ENCODE measurements around the gene APEX2.

Gene APEX2

GRCh38 chrX:54995621-54996020 lies 4.5 kb upstream of the APEX2 start:
- peaks cover 5% of the 10 kb centered on the region for H3K36me3 Mint-ChIP-seq (ENCODE audit: low read depth)
- H3K9me3 Mint-ChIP-seq, result no peaks in the 10 kb centered on the region
- peaks cover 21% of the 10 kb centered on the region for H3K27me3 Mint-ChIP-seq
- H3K4me3 Mint-ChIP-seq, result no peak overlapping the region
- H3K4me1 Mint-ChIP-seq (ENCODE audit: low read depth), result peaks cover 2% of the 10 kb centered on the region
- no peak for DNase-seq
- H3K27ac Mint-ChIP-seq, result no peak overlapping the region

GRCh38 chrX:55004231-55004630 lies 4.1 kb downstream of the APEX2 start:
- no peak for DNase-seq
- Mint-ChIP-seq H3K4me3 (no peak overlapping the region), H3K27ac (no peak overlapping the region), H3K36me3 (ENCODE audit: low read depth) (peaks cover 68% of the 10 kb centered on the region), H3K27me3 (peaks cover 18% of the 10 kb centered on the region), H3K4me1 (ENCODE audit: low read depth) (peaks cover 29% of the 10 kb centered on the region), H3K9me3 (no peaks in the 10 kb centered on the region)

DNA sequence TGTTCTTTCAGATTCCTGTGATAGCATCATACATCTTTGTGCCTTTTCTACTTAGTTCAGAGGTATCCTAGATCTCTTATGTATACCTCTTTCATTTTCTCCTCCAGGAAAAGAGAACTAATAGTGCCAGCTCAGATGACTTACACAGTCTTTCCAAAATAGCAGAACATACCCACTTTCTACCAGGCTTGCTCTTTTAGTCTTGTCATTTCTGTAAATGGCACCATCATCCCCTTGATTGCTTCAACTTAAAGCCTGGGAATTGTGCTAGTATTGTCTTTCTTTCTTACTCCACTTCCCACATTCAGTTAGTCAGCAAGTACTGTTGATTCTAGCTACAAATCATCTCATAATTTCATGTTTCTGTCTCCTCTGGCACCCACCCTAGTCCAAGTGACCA lies 5.1 kb downstream of the APEX2 start:
- H3K4me1 Mint-ChIP-seq (ENCODE audit: low read depth), result peaks cover 27% of the 10 kb centered on the region
- H3K27ac Mint-ChIP-seq, result no peak overlapping the region

GRCh38 chrX:55006827-55007621 lies 6.9 kb downstream of the APEX2 start:
- Mint-ChIP-seq H3K4me3 (no peak overlapping the region), H3K36me3 (ENCODE audit: low read depth) (peaks cover 52% of the 10 kb centered on the region), H3K4me1 (ENCODE audit: low read depth) (peaks cover 23% of the 10 kb centered on the region), H3K9me3 (no peaks in the 10 kb centered on the region), H3K27ac (no peak overlapping the region), H3K27me3 (peaks cover 18% of the 10 kb centered on the region)
- no peak for DNase-seq

More for the DNA sequence above, 5.1 kb downstream of the APEX2 start:
- H3K4me3 Mint-ChIP-seq, result no peak overlapping the region
- H3K36me3 Mint-ChIP-seq (ENCODE audit: low read depth), result peaks cover 66% of the 10 kb centered on the region
- peaks cover 18% of the 10 kb centered on the region for H3K27me3 Mint-ChIP-seq
- DNase-seq, result no peak
- no peaks in the 10 kb centered on the region for H3K9me3 Mint-ChIP-seq

- no peak overlapping the region for H3K27ac Mint-ChIP-seq
- peaks cover 46% of the 10 kb centered on the region for H3K36me3 Mint-ChIP-seq (ENCODE audit: low read depth)
- H3K9me3 Mint-ChIP-seq, result no peaks in the 10 kb centered on the region
- H3K27me3 Mint-ChIP-seq, result peaks cover 18% of the 10 kb centered on the region
- no peak for DNase-seq
- no peak overlapping the region for H3K4me3 Mint-ChIP-seq
- peaks cover 18% of the 10 kb centered on the region for H3K4me1 Mint-ChIP-seq (ENCODE audit: low read depth)
Observed at GRCh38 chrX:55007656-55008055, 7.5 kb downstream of the APEX2 start.

DNA sequence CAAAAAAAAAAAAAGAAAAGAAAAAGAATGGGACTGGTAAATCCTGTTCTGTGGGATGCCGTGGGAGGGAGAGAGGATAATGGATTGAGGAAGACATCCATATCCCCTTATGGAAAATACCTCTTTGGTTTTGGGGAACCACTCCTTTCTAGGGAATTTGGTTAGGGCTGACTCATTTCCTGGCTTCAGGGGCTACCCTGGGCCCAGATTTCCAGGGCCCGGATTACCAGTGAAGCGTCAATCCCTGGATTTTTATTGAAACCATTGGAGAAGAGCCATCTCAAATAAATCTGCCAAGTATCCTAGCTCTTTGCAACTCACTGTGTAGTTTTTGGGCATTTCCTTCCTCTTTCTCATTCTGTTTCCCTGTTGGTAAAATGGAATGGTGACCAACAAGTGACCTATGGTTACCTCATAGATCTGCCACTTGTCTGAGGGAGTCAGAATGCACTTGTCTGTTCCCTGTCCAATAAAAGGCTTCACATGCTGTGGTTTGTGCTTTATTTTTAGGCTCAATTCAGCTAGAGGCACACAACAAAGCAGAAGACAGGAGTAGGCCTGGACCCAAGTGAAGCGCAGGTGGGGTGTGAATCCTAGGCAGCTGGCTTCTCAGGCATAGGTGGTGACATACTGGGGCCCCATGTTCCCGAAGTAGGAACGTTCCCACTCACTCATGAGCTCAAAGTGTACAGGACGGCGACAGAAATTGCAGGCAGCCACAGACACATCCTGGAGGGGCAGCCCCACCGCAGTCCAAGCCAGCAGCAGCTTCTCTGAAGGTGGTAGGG lies 8.6 kb downstream of the APEX2 start:
- H3K4me1 Mint-ChIP-seq (ENCODE audit: low read depth), result peaks cover 16% of the 10 kb centered on the region
- H3K36me3 Mint-ChIP-seq (ENCODE audit: low read depth), result peaks cover 36% of the 10 kb centered on the region

DNA sequence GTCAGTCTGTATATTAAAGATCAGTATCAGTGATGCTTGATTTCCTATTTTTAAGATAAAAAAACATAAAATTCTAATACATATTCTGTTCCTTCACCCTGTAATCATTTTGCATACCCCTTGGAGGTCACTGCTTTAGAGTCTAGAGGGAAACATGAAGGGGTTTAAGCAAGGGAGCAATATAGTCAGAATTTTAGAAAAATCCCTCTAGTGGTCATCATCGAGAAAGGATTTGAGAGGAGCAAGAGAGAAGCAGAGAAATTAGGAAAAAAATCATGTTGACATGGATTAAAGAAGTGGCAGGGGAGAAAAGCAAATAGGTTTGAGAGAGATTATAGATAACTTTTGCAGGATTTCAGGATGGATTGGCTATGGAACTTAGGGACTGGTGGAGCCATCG lies 11.1 kb downstream of the APEX2 start:
- H3K27me3 Mint-ChIP-seq, result peaks cover 22% of the 10 kb centered on the region
- peaks cover 13% of the 10 kb centered on the region for H3K4me1 Mint-ChIP-seq (ENCODE audit: low read depth)
- H3K4me3 Mint-ChIP-seq, result no peak overlapping the region
- no peak for DNase-seq
- no peaks in the 10 kb centered on the region for H3K9me3 Mint-ChIP-seq
- peaks cover 11% of the 10 kb centered on the region for H3K36me3 Mint-ChIP-seq (ENCODE audit: low read depth)
- no peak overlapping the region for H3K27ac Mint-ChIP-seq

More for the DNA sequence above, 8.6 kb downstream of the APEX2 start:
- Mint-ChIP-seq H3K9me3 (no peaks in the 10 kb centered on the region), H3K27ac (no peak overlapping the region), H3K27me3 (peaks cover 18% of the 10 kb centered on the region), H3K4me3 (no peak overlapping the region)
- no peak for DNase-seq

DNA sequence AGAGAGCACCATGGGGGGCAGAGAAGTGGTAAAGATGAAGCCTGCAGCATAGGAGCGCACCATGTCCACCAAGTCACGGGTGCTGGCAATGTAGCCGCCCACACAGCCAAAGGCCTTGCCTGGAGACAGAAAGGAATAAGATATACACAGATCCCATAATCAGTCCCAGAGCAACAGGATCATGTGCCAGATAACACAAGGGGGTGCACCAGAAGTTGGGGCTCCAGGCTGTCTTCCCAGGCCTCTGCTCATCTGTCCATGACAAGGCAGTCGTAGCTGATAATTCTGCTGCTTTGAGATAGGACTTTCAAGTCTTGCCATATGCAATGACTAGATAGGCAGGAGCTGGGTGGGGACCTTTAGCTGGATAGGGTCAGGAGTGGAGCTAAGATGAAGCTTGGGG lies 14.7 kb downstream of the APEX2 start:
- no peak for DNase-seq
- Mint-ChIP-seq H3K4me1 (ENCODE audit: low read depth) (no peaks in the 10 kb centered on the region), H3K27me3 (peaks cover 9% of the 10 kb centered on the region), H3K27ac (no peak overlapping the region), H3K9me3 (no peaks in the 10 kb centered on the region), H3K4me3 (no peak overlapping the region), H3K36me3 (ENCODE audit: low read depth) (no peaks in the 10 kb centered on the region)

DNA sequence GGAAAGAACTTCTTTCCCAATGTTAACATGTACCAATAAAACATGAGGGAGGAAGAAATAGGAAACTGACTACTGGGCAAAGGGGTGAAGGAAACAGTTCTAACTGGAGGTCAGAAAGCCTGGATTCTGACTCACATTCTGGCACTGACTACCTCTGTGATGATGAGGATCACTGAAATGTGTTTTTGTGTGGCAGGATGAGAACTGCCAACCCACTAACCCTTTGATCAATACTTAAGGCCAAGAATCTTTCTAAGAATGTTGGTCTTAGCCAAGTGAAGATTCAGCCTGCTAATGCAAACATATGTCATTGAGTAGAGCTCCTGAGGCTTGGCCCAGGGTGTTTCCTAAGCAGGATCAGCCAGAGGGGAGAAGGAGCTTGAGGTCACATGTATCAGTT lies 26.0 kb downstream of the APEX2 start:
- no peak for DNase-seq
- Mint-ChIP-seq H3K4me1 (ENCODE audit: low read depth) (no peaks in the 10 kb centered on the region), H3K9me3 (no peaks in the 10 kb centered on the region), H3K27me3 (peaks cover 15% of the 10 kb centered on the region), H3K27ac (no peak overlapping the region), H3K4me3 (no peak overlapping the region), H3K36me3 (ENCODE audit: low read depth) (no peaks in the 10 kb centered on the region)

- Mint-ChIP-seq H3K27me3 (peaks cover 19% of the 10 kb centered on the region), H3K4me3 (no peak overlapping the region), H3K9me3 (no peaks in the 10 kb centered on the region), H3K27ac (no peak overlapping the region), H3K36me3 (ENCODE audit: low read depth) (no peaks in the 10 kb centered on the region), H3K4me1 (ENCODE audit: low read depth) (no peaks in the 10 kb centered on the region)
- no peak for DNase-seq
Observed at GRCh38 chrX:55026840-55027239, 26.7 kb downstream of the APEX2 start.

DNA sequence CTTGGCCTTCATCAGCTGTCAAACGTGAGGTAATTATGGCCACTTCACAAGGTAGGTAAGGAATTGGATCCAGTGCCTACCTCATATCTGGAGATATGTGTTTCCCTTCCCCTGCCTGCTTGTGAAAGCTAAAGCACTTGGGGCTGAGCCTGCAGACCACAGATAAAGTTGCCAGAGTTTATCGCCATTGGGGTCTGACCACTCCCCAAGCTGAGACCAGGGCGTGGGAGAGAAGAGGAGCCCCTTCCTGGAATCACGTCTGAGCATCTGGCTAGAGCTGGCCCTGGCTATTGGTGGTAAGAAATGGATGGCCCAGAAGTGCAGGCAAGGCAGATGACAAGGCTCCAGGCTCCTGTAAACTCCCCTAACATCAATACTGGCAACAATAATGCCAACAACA lies 27.9 kb downstream of the APEX2 start:
- Mint-ChIP-seq H3K4me1 (ENCODE audit: low read depth) (no peaks in the 10 kb centered on the region), H3K27ac (no peak overlapping the region), H3K4me3 (no peak overlapping the region), H3K9me3 (no peaks in the 10 kb centered on the region), H3K27me3 (peaks cover 23% of the 10 kb centered on the region), H3K36me3 (ENCODE audit: low read depth) (no peaks in the 10 kb centered on the region)
- no peak for DNase-seq

GRCh38 chrX:55028611-55029010 lies 28.4 kb downstream of the APEX2 start:
- peaks cover 29% of the 10 kb centered on the region for H3K27me3 Mint-ChIP-seq
- no peak overlapping the region for H3K27ac Mint-ChIP-seq
- no peak for DNase-seq
- H3K4me3 Mint-ChIP-seq, result no peak overlapping the region
- no peaks in the 10 kb centered on the region for H3K36me3 Mint-ChIP-seq (ENCODE audit: low read depth)
- H3K9me3 Mint-ChIP-seq, result no peaks in the 10 kb centered on the region
- H3K4me1 Mint-ChIP-seq (ENCODE audit: low read depth), result no peaks in the 10 kb centered on the region

- H3K27ac Mint-ChIP-seq, result no peak overlapping the region
- no peak for DNase-seq
Observed at GRCh38 chrX:55029291-55029690, 29.1 kb downstream of the APEX2 start.

DNA sequence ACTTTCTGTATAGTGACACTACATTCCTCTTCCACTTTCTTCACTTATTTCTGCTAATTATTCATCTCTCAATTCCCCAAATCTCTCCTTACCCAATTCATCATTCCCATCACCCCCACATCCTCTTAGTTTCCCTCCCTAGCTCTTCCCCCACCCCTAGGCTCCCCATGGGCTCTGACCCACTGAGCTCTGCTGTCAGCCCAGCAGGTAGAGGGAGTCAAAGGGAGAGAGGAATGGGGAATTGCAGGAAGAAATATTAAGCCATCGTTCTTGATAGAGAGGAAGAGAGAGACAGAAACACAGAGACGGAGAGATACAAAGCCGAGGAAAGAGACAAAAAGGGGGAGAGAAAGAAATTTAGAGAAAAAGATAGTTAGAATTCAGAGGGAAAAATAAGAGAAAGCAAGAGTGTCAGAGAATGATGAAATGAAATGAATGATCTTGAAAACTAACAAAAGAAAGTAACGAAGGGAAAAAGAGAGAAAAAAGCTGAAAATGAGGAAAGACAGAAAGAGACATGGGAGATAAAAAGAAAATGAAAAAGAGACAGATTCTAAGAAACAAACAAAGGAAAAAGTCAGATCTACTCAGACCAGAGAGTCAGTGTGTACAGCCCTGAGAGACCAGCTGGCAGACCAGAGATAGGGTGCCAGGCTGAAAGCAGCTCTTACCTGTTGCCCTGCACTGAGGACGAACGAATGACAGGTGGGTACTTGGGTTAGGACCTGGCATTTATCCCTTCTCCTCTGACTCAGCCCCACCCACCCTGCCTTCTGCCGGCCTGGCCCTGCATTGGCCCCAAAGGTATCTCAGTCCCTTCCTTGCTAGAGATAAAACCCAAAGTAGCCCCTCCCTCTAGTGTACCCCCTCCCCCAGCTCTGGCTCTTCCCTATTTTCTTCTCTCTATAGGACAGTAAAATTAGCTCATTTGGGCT lies 30.4 kb downstream of the APEX2 start, which contains the start of gene ALAS2:
Gene ALAS2, minus strand, starts transcription at position 707 of the 935 bp plus-strand sequence. CDS start 4,977 bp downstream, outside the sequence.
- no peaks in the 10 kb centered on the region for H3K4me1 Mint-ChIP-seq (ENCODE audit: low read depth)
- H3K27me3 Mint-ChIP-seq, result peaks cover 29% of the 10 kb centered on the region
- no peaks in the 10 kb centered on the region for H3K36me3 Mint-ChIP-seq (ENCODE audit: low read depth)
- H3K9me3 Mint-ChIP-seq, result no peaks in the 10 kb centered on the region
- no peak for DNase-seq
- no peak within 1 kb of the TSS for H3K27ac Mint-ChIP-seq
- no peak within 1 kb of the TSS for H3K4me3 Mint-ChIP-seq

More at GRCh38 chrX:55029291-55029690, 29.1 kb downstream of the APEX2 start:
- no peaks in the 10 kb centered on the region for H3K4me1 Mint-ChIP-seq (ENCODE audit: low read depth)
- H3K9me3 Mint-ChIP-seq, result no peaks in the 10 kb centered on the region
- no peak overlapping the region for H3K4me3 Mint-ChIP-seq
- no peaks in the 10 kb centered on the region for H3K36me3 Mint-ChIP-seq (ENCODE audit: low read depth)
- peaks cover 29% of the 10 kb centered on the region for H3K27me3 Mint-ChIP-seq
